Astrocyte of the hippocampus (primary cell): ENCODE results near the gene THSD4.

Experiments
- DNase-seq: peaks from one replicate; pipeline ENCODE4 v3.0.0; 2011; ENCODE audit warnings: low read depth, low spot score

THSD4 gene

DNA sequence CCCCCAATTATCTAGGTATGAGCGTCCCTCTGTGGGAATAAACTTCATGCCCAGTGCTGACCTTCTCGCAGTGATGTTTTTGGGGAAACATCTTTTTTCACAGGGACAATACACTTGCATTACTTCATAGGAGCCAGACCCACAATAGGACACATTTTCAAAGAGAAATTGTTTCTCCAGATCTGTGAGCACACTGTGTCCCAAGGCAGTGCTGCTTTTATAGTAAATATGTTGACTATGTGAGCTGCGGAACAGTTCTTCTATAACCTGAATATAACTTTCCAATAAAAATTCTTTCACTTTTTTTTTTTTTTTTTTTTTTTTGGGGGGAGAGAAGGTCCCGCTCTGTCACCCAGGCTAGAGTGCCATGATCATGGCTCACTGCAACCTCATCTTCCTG is 17.4 kb upstream of the THSD4 start:
- DNase-seq, result no peak

DNA sequence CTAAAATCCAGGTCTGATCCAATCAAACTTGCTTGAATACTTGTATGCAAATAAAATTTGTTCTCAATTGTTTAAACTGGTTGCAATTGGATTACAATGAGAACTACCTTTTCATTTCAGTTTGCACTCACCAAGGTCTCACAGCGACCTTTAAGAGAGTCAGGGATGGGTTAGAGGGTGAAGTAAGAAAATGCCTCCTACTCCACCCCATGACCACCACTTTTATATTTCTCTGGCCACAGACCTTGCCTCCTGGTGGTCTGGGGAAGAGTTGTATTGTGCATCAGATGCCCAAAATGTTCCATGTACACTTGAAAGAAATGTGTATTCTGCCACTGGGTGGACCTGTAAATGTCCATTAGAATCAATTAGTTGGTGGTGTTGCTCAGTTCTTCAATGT is 16.4 kb upstream of the THSD4 start:
- DNase-seq, result no peak

- peak; percentile 58 for DNase-seq
Observed at GRCh38 chr15:71103102-71103676, 12.1 kb upstream of the THSD4 start.

DNA sequence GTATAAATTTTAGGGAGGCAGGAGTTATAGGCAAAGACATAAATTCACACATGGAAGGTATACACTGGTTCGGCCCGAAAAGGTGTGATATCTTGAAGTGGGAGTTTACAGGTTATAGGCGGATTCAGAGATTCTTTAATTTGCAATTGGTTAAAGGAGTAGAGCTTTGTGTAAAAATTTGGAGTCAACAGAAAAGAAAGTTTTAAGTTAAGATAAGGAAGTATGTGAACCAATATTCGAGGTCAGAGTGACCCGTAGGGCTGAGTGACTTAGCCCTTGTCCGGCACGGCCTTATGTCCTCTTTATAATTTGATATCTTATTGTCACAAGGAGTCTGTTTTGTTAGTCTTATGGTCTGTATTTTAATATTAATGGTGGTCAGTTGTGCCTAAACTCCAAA is 10.6 kb upstream of the THSD4 start:
- no peak for DNase-seq

DNA sequence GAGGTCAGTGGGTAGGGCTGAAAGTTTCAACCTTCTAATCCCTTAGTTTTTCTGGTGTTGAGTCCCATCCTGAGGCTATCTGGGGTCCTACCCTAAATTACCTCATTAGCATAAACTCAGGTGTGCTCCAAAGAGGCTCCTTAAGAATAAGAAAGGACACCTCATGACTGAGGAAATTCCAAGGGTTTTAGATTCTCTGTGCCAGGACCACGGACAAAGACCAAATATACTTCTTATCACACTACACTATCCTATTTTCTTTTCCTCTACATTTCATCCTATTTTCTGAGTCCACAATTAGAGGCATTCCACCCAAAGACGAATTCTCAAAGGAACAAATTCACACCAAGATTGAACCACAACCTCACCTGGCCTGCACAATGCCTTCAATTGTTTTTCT is 9.8 kb upstream of the THSD4 start:
- no peak for DNase-seq

- DNase-seq, result no peak
Observed at GRCh38 chr15:71106802-71107500, 8.3 kb upstream of the THSD4 start.

DNA sequence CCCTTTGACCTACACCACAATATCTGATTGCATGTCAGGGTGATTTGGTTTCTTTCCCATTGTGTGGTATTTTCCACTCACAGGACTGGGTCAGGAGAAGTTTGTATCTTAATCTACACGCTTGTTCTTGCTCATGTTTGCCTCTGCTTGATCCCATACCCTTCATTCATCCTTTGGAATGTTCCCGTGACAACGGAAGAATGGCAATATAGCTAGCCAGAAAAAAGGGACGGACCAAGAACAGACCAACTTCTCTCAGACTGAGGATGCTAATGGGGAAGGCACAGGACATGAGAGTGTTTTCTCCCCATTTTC is 7.8 kb upstream of the THSD4 start:
- no peak for DNase-seq

DNA sequence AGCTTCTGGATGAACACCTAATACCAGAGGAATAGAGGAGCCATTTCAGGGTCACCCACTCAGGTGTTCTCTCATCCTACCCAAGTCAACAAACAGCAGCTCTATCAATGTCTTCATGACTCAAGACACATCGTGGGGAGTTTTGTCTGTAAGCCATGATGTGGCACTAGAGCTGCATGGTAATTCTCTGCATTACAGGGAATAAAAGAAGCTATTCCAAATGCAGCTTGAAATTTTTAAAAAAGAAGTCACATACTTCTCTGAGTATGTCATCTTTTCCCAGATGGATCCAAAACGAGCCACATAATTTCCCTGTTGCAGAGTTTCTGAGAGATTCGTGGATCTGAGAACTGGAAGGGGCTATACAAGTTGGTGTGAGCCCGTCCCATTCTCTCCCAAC is 6.1 kb upstream of the THSD4 start:
- DNase-seq, result peak; percentile 62

DNA sequence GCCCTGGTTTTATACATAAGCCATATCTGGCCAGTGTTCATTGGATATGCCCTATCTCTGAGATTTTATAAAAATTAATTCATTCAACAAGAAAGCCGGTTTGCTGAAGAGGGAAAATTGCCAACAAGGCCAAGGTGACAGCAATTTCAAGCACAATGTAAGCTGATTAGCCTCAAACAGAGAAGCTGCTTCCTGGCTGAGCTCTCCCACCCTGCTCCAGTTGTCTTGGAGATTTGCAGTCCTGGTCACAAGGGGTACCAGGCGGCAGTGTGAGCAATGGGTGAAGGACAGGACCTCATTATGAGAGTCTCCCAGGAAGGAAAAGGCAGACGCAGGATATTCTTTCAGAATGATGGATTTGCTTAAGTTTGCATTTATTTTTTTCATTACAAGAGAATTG is 5.4 kb upstream of the THSD4 start:
- DNase-seq, result no peak

DNA sequence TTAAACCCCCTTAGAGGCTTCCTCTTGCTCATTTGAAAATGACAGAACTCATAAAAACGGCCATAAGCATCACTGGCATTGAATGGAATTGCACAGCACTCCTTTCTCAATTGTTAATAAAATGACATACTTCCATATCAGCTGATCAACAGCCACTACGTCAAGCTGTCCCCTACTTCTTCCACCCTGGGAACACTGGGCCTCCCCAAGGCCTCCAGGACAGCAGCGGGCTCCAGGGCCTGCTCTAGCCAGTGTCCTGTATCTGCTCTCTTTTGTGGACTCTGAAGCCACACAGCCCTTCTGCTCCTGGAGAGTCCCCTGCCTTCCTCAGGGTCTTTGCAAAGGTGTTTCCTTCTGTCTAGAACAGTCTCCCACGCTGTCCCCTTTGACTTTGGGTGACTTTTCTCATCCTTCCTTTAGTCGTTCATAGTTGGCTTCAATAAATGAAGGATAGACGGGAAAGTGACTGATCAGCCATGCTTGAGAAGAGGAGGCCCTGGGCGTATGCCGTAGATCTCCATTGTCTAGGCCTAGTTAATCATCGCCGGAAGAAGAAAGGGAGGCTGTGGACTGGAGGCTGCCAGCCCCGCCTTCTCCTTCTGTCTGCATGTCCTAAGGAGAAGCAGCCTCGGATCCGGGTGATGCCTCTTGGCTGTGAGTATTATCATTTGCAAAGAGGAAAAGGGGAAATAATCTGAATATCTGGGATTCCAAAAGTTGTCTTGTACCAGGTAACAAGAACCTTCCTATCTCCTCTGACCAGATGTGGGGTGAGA is 4.7 kb upstream of the THSD4 start:
- DNase-seq, result no peak

GRCh38 chr15:71111181-71111565 is 4.1 kb upstream of the THSD4 start:
- DNase-seq, result no peak

DNA sequence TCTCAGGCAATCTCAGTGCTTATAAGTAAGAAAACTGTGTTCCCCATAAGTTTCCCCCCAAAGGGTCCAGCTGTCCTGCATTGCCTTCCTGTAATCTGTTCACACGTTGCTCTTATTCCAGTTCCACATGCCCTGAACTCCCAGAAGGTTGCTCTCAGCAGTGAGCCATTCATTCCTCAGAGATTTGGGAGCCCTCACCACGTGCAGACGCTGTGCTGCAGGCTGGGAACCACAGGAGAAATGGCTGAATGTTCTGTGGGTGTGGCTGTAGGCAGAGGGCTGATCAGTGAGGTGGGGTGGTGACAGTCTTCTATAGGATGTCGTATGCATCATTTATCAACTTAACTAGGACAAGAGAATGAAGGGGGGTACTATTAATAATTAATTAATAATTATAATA is 3.3 kb upstream of the THSD4 start:
- no peak for DNase-seq

DNA sequence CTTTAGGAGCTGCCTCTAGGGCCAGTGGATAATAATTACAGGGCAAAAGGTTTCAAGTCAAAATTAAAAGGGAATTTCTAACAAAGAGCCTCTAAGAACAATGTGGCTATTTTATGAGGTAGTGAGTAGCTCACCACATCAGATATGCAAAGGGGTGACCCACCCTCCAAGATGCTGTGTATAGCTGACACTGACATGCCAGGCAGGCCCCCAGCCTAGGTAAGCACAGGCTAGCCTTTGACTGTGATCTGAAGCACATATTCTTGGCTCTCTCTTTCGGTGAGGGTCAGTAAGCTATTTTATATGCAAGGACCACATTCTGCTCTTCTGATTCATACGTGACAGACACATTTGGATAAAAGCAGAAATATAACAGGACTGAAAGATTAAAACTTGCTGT is 2.8 kb upstream of the THSD4 start:
- DNase-seq, result peak; percentile 56

GRCh38 chr15:71114066-71114680 is 1.1 kb upstream of the THSD4 start:
- DNase-seq, result no peak

GRCh38 chr15:71115567-71116351 is 488 bp downstream of the THSD4 start:
- DNase-seq, result peak; percentile 81

GRCh38 chr15:71116366-71116765 is 1.1 kb downstream of the THSD4 start:
- DNase-seq, result no peak

- DNase-seq, result no peak
Observed at GRCh38 chr15:71116942-71117341, 1.7 kb downstream of the THSD4 start.

DNA sequence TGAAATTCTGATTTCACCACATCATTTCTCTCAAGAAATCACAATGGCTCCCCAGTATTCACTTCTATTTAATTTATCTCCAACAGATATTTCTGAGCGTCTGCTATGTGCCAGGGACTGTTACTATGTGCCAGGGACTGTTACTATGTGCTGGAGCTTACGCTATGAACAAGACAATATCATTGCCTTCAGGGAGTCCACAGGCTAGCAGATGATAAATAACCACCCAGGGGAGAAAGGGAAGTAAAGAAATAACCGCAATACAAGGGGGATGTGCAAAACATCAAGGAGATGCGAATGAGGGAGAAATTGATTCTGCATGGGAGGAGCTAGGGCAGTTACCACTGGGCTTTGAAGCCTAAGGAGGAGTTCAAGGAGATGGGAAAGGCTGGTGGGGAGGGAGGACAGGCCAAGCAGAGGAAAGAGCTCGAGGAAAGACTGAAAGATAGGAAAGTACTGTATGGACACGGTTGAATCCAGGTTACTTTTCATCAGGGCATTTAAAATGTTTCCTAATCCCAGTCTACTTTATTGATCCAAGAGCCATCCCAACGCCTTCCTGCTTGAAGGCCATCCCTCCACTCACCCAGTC is 2.5 kb downstream of the THSD4 start:
- no peak for DNase-seq

GRCh38 chr15:71118345-71118744 is 3.1 kb downstream of the THSD4 start:
- no peak for DNase-seq

GRCh38 chr15:71118881-71119632 is 3.8 kb downstream of the THSD4 start:
- no peak for DNase-seq

DNA sequence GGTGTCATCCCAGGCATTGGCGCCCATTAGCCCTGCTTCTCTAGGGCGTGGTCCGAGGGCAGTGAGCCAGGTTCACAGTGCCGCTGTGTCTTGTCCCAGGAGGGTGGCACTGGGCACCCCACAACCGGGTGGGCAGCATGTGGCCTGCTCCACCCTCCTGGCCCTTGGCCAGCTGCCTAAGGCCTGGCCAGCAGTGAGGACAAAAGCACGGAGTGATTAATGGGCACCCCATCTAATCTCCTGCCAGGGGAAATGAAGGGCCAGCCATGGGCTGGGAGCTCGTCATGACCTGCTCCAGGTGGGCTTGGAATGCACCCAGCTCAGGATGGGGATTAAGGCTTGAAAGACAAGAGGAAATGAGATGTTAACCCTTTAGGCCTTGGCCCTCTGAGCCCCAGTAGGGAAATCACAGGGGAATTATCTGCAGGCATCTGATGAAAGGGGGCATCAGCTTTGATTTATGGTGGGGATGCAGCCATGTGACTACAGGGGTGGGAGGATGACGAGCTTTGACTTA is 5.2 kb downstream of the THSD4 start:
- no peak for DNase-seq
